SK-N-SH (cell line): ENCODE data around the gene CTLA4.

Experiments used
- CHD2 ChIP-seq: fragments of 150-350 bp; IDR thresholded peaks from 2 replicates; pipeline ENCODE4 v1.6.1; 2018; ENCODE audit warnings: low read length; ENCODE audit not compliant: partially characterized antibody
- POLR2AphosphoS5 ChIP-seq: IDR thresholded peaks from 2 replicates; pipeline ENCODE4 v1.6.1; 2012; ENCODE audit warnings: low read depth, low read length
- REST ChIP-seq: IDR thresholded peaks from 2 replicates; pipeline ENCODE4 v1.6.1; 2012; ENCODE audit warnings: mild to moderate bottlenecking, low read depth, low read length, moderate library complexity

- TF ChIP-seq REST (no peak), CHD2 (no peak), POLR2AphosphoS5 (no peak)
Observed at GRCh38 chr2:203841654-203842053, 25.9 kb upstream of the CTLA4 start.
